Coronary artery (tissue), 2 donors: Measurements from ENCODE around the gene SPOP.

Experiments
- DNase-seq: peaks from one replicate; pipeline ENCODE4 v3.0.0-alpha.2; 2017; ENCODE audit warnings: low spot score
- H3K27ac ChIP-seq, 2 donors: fragments of 200-600 bp; sonication (generic); one replicate each; pipeline ENCODE4 v1.5.1; 2016 to 2019
- H3K4me3 ChIP-seq: fragments of 200-600 bp; sonication (generic); 2 replicates; pipeline ENCODE4 v1.5.1; 2016; ENCODE audit warnings: mild to moderate bottlenecking, moderate library complexity
- CTCF ChIP-seq: fragments of 200-600 bp; sonication (generic); IDR thresholded peaks from one replicate; pipeline ENCODE4 v1.5.1; 2019; ENCODE audit warnings: antibody characterized with exemption

SPOP gene

DNA sequence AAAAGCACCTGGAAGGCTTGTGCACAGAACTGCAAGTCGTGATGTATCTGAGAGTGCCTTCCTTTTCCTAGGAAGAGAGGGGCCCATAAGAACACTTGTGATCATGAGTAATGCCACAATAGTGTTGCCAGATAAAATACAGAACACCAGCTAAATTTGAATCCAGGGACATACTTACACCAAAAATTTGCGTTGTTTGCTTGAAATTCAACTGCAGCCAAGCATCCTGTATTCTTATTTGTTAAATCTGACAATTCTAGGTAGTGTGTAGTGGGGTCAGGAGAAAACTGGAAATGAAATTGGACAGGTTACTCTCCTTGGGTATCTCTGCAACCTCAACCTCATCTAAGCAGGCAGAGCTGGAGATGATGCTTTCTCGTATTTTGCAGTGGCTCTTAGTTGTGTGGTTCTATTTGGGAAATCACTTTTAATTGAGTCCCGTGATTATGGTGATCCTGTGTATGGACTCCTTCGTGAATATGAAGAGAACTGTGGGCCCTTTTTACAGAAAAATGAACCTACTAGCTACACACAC, 17.9 kb upstream of the SPOP start:
- no peak for TF ChIP-seq CTCF
- Histone ChIP-seq H3K4me3 (no peak overlapping the region), H3K27ac (peak overlapping the region; percentile 45 to 70)

GRCh38 chr17:49694847-49695697, 17.2 kb upstream of the SPOP start:
- peak overlapping the region; percentile 6 for H3K4me3 ChIP-seq

More for the DNA sequence above, 17.9 kb upstream of the SPOP start:
- no peak for DNase-seq

GRCh38 chr17:49692751-49693150, 14.9 kb upstream of the SPOP start:
- no peak for DNase-seq
- Histone ChIP-seq H3K27ac (peak overlapping the region; percentile 95), H3K4me3 (no peak overlapping the region)
- no peak for TF ChIP-seq CTCF

More at GRCh38 chr17:49694847-49695697, 17.2 kb upstream of the SPOP start:
- DNase-seq = no peak
- peak; percentile 93 for TF ChIP-seq CTCF
- peak overlapping the region; percentile 44 to 45 for H3K27ac ChIP-seq

DNA sequence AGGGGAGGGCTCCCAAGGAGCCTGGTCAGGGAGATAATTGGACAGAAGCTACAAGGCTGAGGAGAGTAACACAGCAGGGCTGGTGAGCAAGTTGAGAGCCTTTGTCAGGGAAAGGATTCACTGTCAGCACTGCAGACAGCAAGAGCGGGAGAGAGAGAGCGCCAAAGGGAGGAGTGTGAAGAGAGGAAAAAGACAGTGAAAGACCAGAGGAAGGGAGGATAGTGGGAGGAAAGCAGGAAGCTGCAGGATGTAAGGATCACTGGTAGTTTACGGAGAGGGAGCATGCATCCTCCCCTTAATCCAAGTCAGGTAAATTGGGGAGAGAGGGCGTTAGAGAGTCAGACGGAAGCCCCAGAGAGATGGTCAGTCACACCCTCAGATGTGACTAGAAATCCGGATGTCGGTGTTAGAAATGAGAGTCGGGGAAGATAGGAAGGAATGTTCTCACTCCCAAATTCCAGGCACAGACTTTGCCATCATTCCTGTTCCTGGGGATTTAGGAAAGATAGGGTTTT, 13.8 kb upstream of the SPOP start:
- DNase-seq = no peak
- Histone ChIP-seq H3K27ac (peak overlapping the region; percentile 95), H3K4me3 (peak overlapping the region; percentile 49)
- no peak for TF ChIP-seq CTCF

- TF ChIP-seq CTCF = no peak
- peak overlapping the region; percentile 95 for H3K27ac ChIP-seq
- H3K4me3 ChIP-seq = peak overlapping the region; percentile 49
- peak; percentile 92 for DNase-seq
These were observed 13.3 kb upstream of the SPOP start for GRCh38 chr17:49691086-49691676.

- no peak for DNase-seq
These were observed 12.4 kb upstream of the SPOP start for GRCh38 chr17:49690256-49690655.

More at GRCh38 chr17:49690256-49690655, 12.4 kb upstream of the SPOP start:
- Histone ChIP-seq H3K27ac (peak overlapping the region; percentile 95), H3K4me3 (no peak overlapping the region)
- TF ChIP-seq CTCF = no peak
